Parathyroid adenoma (tissue), 2 donors: ENCODE results near the gene FMNL2.

Experiments used
- H2AFZ ChIP-seq: fragments of 300-600 bp; sonication (generic); one replicate; pipeline ENCODE4 v1.7.0; 2017; ENCODE audit warnings: antibody characterized with exemption, mild to moderate bottlenecking
- H3K27ac ChIP-seq: fragments of 300-600 bp; sonication (generic); one replicate; pipeline ENCODE4 v1.7.0; 2017
- H3K27me3 ChIP-seq: fragments of 300-600 bp; sonication (generic); one replicate; pipeline ENCODE4 v1.7.0; 2017; ENCODE audit warnings: low read length; ENCODE audit not compliant: control insufficient read depth, insufficient read depth
- H3K36me3 ChIP-seq: fragments of 300-600 bp; sonication (generic); one replicate; pipeline ENCODE4 v1.7.0; 2017; ENCODE audit warnings: low read length; ENCODE audit not compliant: control insufficient read depth, insufficient read depth
- H3K4me1 ChIP-seq: fragments of 300-600 bp; sonication (generic); one replicate; pipeline ENCODE4 v1.7.0; 2017; ENCODE audit warnings: control low read depth
- H3K4me2 ChIP-seq: fragments of 300-600 bp; sonication (generic); one replicate; pipeline ENCODE4 v1.7.0; 2017; ENCODE audit warnings: low read length
- H3K4me3 ChIP-seq: fragments of 300-600 bp; sonication (generic); one replicate; pipeline ENCODE4 v1.7.0; 2017; ENCODE audit warnings: low read depth, low read length
- H3K79me2 ChIP-seq: fragments of 300-600 bp; sonication (generic); one replicate; pipeline ENCODE4 v1.7.0; 2017; ENCODE audit warnings: control low read depth
- H3K9ac ChIP-seq: fragments of 300-600 bp; sonication (generic); one replicate; pipeline ENCODE4 v1.7.0; 2017; ENCODE audit warnings: mild to moderate bottlenecking
- H3K9me3 ChIP-seq: fragments of 300-600 bp; sonication (generic); one replicate; pipeline ENCODE4 v1.7.0; 2017; ENCODE audit warnings: low read length; ENCODE audit not compliant: control insufficient read depth
- CTCF ChIP-seq: fragments of 300-600 bp; sonication (generic); IDR thresholded peaks from one replicate; pipeline ENCODE4 v1.7.0; 2017; ENCODE audit warnings: antibody characterized with exemption, mild to moderate bottlenecking
- donor health status: primary hyperparathyroidism.

The FMNL2 gene

DNA sequence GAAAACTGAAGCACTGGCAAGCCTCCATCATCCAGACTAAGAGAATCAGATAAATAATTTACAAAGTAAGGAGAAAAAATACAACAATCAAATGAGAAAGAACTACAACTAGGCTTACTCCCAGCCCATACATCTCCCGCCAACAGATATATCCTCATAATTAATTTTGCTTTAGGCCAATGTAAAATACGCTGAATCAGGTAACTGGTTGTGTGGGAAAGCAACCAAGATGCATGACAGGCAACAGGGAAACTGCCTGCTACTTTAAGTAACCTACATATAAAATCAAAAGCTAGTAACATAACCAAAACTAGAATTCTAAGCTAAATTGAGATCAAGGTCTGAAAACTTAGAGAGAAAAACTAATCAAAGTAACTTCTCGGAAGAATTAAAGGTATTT, 360.8 kb downstream of the FMNL2 start:
- H3K4me2 ChIP-seq: no peak overlapping the region
- no peak overlapping the region for H3K27ac ChIP-seq
- no peak overlapping the region for H2AFZ ChIP-seq
- no peak for TF ChIP-seq CTCF
- no peak overlapping the region for H3K4me3 ChIP-seq
- H3K4me1 ChIP-seq: no peaks in the 10 kb centered on the region
- peaks cover 5% of the 10 kb centered on the region for H3K79me2 ChIP-seq
- H3K9me3 ChIP-seq: no peaks in the 10 kb centered on the region
- H3K27me3 ChIP-seq: no peaks in the 10 kb centered on the region
- no peak overlapping the region for H3K9ac ChIP-seq
- no peaks in the 10 kb centered on the region for H3K36me3 ChIP-seq

- H3K79me2 ChIP-seq: peaks cover 6% of the 10 kb centered on the region
- no peak overlapping the region for H3K9ac ChIP-seq
- H3K36me3 ChIP-seq: no peaks in the 10 kb centered on the region
- H3K27ac ChIP-seq: no peak overlapping the region
- no peaks in the 10 kb centered on the region for H3K27me3 ChIP-seq
- no peaks in the 10 kb centered on the region for H3K9me3 ChIP-seq
- no peak overlapping the region for H3K4me2 ChIP-seq
- no peak overlapping the region for H2AFZ ChIP-seq
- no peaks in the 10 kb centered on the region for H3K4me1 ChIP-seq
- no peak for TF ChIP-seq CTCF
- H3K4me3 ChIP-seq: no peak overlapping the region
Measured at GRCh38 chr2:152696476-152696875, 361.5 kb downstream of the FMNL2 start.
